Heart left ventricle (tissue), 13 donors: Measurements from ENCODE around the gene SPTBN4.

Experiments used
- CTCF ChIP-seq, 12 donors: fragments of 200-600 bp; sonication (generic) in 4 of 12; IDR thresholded peaks; one replicate each; pipeline versions ENCODE4 v1.5.0 to v1.8.0; 2018 to 2022; ENCODE audit warnings: antibody characterized with exemption in 12 of 12, mild to moderate bottlenecking in 5 of 12
- POLR2A ChIP-seq, 2 donors: fragments of 450-650 bp; IDR thresholded peaks; one replicate each; pipeline ENCODE4 v1.6.1; 2017; ENCODE audit warnings: antibody characterized with exemption in 2 of 2, mild to moderate bottlenecking in 2 of 2, moderate library complexity in 2 of 2
- donor health status: ischemic (EF 13 %, LVEDD 7.1; RV severe dilation, severe dysfunction).
- donor health status: DM: no; HTN: yes; CAD: no.
- donor health status: DM: no; HTN: no; CAD: no.
- donor health status: ischemic (EF 25% LVEDD 6.9; RV normal size, moderate dysfunction).
- donor health status: ischemic (EF 25% LVEDD 5.7; RV mildly dilated, moderate dysfunction).
- donor health status: ischemic (EF 35%, LVEDD 5.7; RV mildly dilated, moderate dysfunction).
- donor health status: nonischemic (EF 11% LVEDD 7.7; RV severe dilation, severe dysfunction).
- donor health status: DM: yes; HTN: yes; CAD: no.
- donor health status: PGD.
- donor health status: ischemic (EF 29% LVEDD 5.4; RV normal size, mild dysfunction).
- donor health status: nonischemic (EF 23%, LVEDD 6.1; RV moderate dilation, normal function).

- TF ChIP-seq CTCF (IDR thresholded peaks at IDR 0.05) (no peak), POLR2A (IDR thresholded peaks at IDR 0.05) (no peak)
Observed at GRCh38 chr19:40445780-40446262, 21.0 kb upstream of the SPTBN4 start.
